ENCODE results near the gene BID. TPM values are rescaled to one million over a fixed set of nuclear protein-coding genes. Genes with fewer than 3 reads are reported as not detected.

BID gene
- total and polyA plus RNA-seq, 10 of the 15 experiments (the other 5 are each of a cell fraction or from before 2014, with no cell fraction given): 7.9 to 241 (median 136) TPM

DNA sequence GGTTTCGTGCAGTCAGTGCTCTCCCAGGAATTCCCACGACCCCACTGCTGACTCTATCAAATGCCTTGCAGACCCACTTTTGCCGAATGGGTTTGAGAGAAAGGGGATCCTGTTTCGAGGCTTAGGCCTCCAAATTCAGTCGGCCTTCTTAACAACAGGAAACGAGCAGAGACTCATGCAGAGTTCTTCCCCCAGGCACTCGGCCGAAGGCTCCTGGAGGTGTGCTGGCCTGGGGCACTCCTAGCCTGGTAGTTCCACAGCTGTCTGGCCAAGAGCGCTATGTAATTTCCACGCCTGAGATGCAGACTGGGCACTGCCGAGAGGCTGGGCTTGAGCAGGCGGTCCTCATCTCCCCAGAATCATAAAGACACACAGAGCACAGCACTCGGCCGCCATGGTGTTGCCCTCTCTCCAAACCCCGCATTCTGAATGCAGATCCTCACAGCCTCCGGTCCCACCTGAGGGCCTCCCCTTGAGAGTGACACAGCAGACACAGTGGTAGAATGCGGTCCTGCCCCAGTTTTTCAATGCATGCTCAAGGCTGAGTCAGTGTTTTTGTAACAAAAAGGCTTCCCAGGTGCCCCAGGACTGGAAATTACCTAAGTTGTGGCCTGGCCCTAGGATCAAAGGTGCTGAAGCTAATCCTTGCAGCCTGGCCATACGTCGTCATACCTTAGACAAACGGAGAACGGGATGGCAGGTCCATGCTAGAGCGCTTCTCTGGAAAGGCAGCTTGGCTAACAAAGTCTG, 30.2 kb upstream of the BID start:
- ChIA-PET RAD21 (ENCODE audit: unreplicated experiment) (no interaction called here), POLR2A (interaction anchor here (0.5 kb wide), 1 partner anchor 47 kb away, joined by 7 read pairs; no protein-coding TSS in a partner anchor), SMC1A (ENCODE audit: uncharacterized antibody, unreplicated experiment) (interaction anchor here (0.9 to 1.0 kb wide), 2 partner anchors 37 to 272 kb away, joined by 3 read pairs; no protein-coding TSS in a partner anchor), CTCF (interaction anchor here (0.8 to 1.5 kb wide), 3 partner anchors 37 to 712 kb away, joined by 3 to 5 read pairs (median 3); no protein-coding TSS in a partner anchor)
- H3K79me2 ChIP-seq (ENCODE audit: control insufficient read depth, insufficient read depth, low read length): no peaks in the 10 kb centered on the region; the same call in 1 of the 2 replicates
- H3K4me1 ChIP-seq (ENCODE audit: control insufficient read depth, insufficient read depth, low read length): peaks cover 30% of the 10 kb centered on the region
- BruUV-seq (replicated peaks): no TSS peak
- H3K27me3 ChIP-seq (replicated peaks in 1 of 2; ENCODE audit: control insufficient read depth in 2 of 2, insufficient read depth in 2 of 2, low read length in 1 of 2): no peaks in the 10 kb centered on the region
- no peak overlapping the region for H3K4me3 ChIP-seq
- no peak overlapping the region for H3K27ac ChIP-seq (ENCODE audit: control insufficient read depth, insufficient read depth)
- DNase-seq (ENCODE audit: low read depth, low spot score): no peak
- H3K9ac ChIP-seq (ENCODE audit: control insufficient read depth, insufficient read depth, low read length): no peak overlapping the region
- in situ Hi-C loops (cut with MboI) (loop anchor here (10.0 kb wide), 1 partner anchor 60 kb away; no protein-coding TSS in a partner anchor), intact Hi-C loops (cut with micrococcal nuclease; ENCODE audit: unreplicated experiment) (no loop called here)
- ATAC-seq: no peak
- H3K36me3 ChIP-seq (ENCODE audit: control insufficient read depth in 2 of 2, insufficient read depth in 2 of 2, low read length in 1 of 2): peaks cover 14% of the 10 kb centered on the region in 2 experiments; a peak in 3 of 4 replicates
- H4K20me1 ChIP-seq (ENCODE audit: control insufficient read depth, insufficient read depth): no peaks in the 10 kb centered on the region
- no peak overlapping the region for H2AFZ ChIP-seq (ENCODE audit: control insufficient read depth, low read depth, low read length)
- 93% methylated on average over 22 of the region's 22 CpGs for WGBS (ENCODE audit: insufficient coverage, insufficient replicate concordance, low lambda C conversion rate, missing lambda C conversion rate)
- no peaks in the 10 kb centered on the region; the same call in 2 of the 3 replicates for H3K9me3 ChIP-seq (replicated peaks; ENCODE audit: control insufficient read depth, insufficient read depth, low read length)
- no peak overlapping the region for H3K4me2 ChIP-seq (ENCODE audit: control insufficient read depth, insufficient read depth)
- no peak for FAIRE-seq
- TF ChIP-seq, protein P1, sequence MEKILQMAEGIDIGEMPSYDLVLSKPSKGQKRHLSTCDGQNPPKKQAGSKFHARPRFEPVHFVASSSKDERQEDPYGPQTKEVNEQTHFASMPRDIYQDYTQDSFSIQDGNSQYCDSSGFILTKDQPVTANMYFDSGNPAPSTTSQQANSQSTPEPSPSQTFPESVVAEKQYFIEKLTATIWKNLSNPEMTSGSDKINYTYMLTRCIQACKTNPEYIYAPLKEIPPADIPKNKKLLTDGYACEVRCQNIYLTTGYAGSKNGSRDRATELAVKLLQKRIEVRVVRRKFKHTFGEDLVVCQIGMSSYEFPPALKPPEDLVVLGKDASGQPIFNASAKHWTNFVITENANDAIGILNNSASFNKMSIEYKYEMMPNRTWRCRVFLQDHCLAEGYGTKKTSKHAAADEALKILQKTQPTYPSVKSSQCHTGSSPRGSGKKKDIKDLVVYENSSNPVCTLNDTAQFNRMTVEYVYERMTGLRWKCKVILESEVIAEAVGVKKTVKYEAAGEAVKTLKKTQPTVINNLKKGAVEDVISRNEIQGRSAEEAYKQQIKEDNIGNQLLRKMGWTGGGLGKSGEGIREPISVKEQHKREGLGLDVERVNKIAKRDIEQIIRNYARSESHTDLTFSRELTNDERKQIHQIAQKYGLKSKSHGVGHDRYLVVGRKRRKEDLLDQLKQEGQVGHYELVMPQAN (conservative IDR thresholded peaks at IDR 0.05): no peak
- no peak for TF ChIP-seq ZNF384 (IDR thresholded peaks at IDR 0.05; ENCODE audit: borderline replicate concordance, low read depth, low read length)
- TF ChIP-seq POLR2AphosphoS2 (IDR thresholded peaks at IDR 0.05; ENCODE audit: low read depth, low read length): no peak
- TF ChIP-seq, protein P2, sequence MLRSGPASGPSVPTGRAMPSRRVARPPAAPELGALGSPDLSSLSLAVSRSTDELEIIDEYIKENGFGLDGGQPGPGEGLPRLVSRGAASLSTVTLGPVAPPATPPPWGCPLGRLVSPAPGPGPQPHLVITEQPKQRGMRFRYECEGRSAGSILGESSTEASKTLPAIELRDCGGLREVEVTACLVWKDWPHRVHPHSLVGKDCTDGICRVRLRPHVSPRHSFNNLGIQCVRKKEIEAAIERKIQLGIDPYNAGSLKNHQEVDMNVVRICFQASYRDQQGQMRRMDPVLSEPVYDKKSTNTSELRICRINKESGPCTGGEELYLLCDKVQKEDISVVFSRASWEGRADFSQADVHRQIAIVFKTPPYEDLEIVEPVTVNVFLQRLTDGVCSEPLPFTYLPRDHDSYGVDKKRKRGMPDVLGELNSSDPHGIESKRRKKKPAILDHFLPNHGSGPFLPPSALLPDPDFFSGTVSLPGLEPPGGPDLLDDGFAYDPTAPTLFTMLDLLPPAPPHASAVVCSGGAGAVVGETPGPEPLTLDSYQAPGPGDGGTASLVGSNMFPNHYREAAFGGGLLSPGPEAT (IDR thresholded peaks at IDR 0.05; ENCODE audit: low read depth): no peak
- TF ChIP-seq PRDM15 (CRISPR knock-in tag; IDR thresholded peaks at IDR 0.05): no peak
- TF ChIP-seq, protein P3, sequence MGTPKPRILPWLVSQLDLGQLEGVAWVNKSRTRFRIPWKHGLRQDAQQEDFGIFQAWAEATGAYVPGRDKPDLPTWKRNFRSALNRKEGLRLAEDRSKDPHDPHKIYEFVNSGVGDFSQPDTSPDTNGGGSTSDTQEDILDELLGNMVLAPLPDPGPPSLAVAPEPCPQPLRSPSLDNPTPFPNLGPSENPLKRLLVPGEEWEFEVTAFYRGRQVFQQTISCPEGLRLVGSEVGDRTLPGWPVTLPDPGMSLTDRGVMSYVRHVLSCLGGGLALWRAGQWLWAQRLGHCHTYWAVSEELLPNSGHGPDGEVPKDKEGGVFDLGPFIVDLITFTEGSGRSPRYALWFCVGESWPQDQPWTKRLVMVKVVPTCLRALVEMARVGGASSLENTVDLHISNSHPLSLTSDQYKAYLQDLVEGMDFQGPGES (IDR thresholded peaks at IDR 0.05): no peak
- no peak for TF ChIP-seq POLR2A (IDR thresholded peaks at IDR 0.05; ENCODE audit: low read depth, low read length)
- TF ChIP-seq E2F8 (IDR thresholded peaks at IDR 0.05; ENCODE audit: low read depth, partially characterized antibody): no peak
- no peak for TF ChIP-seq SUPT20H (IDR thresholded peaks at IDR 0.05; ENCODE audit: borderline replicate concordance, control insufficient read depth, low read depth, low read length)
- TF ChIP-seq ZNF274 (IDR thresholded peaks at IDR 0.05; ENCODE audit: insufficient read depth, insufficient read length): no peak

Measured in GM12878 (cell line).